Medulla oblongata (tissue), 1 donor: ENCODE results near the gene GJB6.
A peak's percentile ranks its signal among the peaks of the same experiment; 100 is the strongest.

Experiments
- DNase-seq: peaks from one replicate; pipeline ENCODE4 v3.0.0-alpha.2; 2015; ENCODE audit errors: extremely low spot score

GJB6 gene

GRCh38 chr13:20227288-20227687 is 4.8 kb downstream of the GJB6 start:
- no peak for DNase-seq

DNA sequence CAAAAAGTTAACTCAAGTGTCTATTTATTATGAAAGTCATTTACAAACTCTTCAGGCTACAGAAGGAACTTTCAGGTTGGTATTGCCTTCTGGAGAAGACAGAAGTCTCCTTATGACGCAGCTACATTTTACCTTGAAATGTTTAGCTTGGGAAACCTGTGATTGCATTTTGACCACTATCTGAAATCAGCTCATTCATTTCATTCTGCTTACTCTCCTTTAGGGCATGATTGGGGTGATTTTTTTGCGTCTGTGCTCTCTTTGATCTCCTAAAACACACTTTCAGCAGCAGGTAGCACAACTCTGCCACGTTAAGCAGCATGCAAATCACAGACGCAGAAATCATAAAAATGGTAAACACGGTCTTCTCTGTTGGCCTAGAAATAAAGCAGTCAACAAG is 9.6 kb downstream of the GJB6 start:
- no peak for DNase-seq

GRCh38 chr13:20221772-20222171 is 10.3 kb downstream of the GJB6 start:
- no peak for DNase-seq

GRCh38 chr13:20219577-20219976 is 12.5 kb downstream of the GJB6 start:
- no peak for DNase-seq

GRCh38 chr13:20217168-20217567 is 15.0 kb downstream of the GJB6 start:
- no peak for DNase-seq

DNA sequence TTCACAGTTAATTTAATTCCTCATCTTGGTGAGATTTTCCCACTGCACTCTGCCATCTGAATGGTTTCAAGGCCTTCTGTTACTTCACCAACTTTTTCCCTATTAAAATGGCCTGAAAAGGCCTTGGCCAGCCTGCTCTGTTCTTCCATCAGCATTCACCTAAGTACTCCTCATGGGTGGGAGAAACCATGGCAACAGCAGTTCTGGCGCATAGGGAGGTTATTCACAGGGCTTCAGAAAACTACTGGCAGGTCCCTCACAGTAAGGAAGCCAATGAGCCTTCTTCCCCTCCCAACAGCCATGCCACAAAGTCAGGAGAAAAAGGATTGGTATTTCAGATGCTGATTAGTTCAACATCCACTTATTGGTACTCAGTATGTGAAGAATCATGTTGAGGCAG is 22.2 kb downstream of the GJB6 start:
- DNase-seq = peak; percentile 45

DNA sequence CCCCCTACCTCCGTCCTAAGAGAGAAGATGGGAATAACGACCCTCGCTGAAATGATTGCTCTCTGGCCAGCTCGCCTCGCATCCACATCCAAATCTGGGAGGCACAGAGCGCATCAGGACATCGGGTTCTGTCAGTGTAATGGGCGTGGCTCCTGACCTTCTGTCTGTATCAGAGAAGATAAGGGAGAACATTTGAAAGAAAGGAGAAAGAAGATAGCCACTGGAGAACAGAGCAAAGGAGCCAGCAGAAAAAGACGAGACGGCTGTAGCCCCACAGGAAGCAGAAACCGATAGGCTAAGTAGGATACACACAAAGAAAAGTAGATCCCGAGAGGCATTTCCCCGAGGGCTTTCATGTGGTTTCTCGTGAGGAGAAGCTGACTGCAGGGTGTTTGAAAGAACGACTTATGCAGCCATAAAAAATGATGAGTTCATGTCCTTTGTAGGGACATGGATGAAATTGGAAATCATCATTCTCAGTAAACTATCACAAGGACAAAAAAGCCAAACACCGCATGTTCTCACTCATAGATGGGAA is 25.4 kb downstream of the GJB6 start:
- no peak for DNase-seq

GRCh38 chr13:20206065-20206697 is 25.9 kb downstream of the GJB6 start:
- DNase-seq = no peak

GRCh38 chr13:20198781-20199180 is 33.3 kb downstream of the GJB6 start:
- DNase-seq = no peak

DNA sequence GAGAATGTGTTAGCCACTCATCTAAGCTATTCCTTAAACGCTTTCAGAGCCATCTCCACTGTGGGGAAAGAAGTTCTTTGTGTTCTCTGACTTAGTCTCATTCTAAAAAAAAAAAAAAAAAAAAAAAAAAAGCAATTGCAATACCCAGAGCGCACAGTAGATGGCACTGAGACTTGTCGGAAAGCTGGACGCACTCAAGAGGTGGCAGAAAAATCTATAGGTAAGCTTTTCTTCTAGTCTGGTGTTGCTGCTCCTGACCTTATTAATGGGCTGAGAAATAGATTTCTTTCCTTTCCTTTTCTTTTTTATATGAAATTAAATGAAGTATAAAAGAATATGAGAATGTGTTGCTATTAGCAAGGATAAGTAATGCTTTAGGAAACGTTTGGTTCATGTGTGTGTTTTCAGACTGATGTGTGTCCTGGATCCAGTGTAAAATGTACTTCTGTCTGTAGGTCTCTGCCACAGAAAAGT is 34.7 kb downstream of the GJB6 start:
- DNase-seq = peak; percentile 73

DNA sequence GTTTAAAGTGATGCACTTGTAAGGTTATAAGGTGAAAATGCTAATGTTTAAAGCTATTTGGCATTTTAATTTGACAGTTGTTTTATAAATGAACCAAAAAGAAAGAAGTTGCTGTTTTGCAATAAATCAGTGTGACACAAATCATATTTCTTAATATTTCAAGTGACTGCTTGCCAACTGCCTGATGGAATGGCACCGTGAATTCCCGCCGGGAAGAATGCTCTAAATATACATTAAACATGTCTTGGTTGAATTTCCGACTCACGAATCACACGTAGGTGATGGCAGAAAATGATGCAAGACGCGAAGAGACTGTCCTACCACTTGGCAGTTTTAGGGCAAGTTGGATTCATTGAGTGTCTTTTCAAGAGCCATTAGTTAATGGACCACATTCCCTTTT is 36.3 kb downstream of the GJB6 start:
- DNase-seq = no peak

GRCh38 chr13:20193907-20194631 is 38.0 kb downstream of the GJB6 start:
- no peak for DNase-seq

- DNase-seq = no peak
Observed at GRCh38 chr13:20193162-20193906, 38.8 kb downstream of the GJB6 start.

GRCh38 chr13:20192836-20193161 is 39.3 kb downstream of the GJB6 start, which contains the start of gene GJB2:
GJB2 (minus strand) TSS chr13:20192938; CDS start chr13:20189581, 3,357 bp downstream.
- DNase-seq = no peak

GRCh38 chr13:20192158-20192835 is 39.8 kb downstream of the GJB6 start:
- no peak for DNase-seq

- no peak for DNase-seq
Observed at GRCh38 chr13:20191311-20192157, 40.6 kb downstream of the GJB6 start.

DNA sequence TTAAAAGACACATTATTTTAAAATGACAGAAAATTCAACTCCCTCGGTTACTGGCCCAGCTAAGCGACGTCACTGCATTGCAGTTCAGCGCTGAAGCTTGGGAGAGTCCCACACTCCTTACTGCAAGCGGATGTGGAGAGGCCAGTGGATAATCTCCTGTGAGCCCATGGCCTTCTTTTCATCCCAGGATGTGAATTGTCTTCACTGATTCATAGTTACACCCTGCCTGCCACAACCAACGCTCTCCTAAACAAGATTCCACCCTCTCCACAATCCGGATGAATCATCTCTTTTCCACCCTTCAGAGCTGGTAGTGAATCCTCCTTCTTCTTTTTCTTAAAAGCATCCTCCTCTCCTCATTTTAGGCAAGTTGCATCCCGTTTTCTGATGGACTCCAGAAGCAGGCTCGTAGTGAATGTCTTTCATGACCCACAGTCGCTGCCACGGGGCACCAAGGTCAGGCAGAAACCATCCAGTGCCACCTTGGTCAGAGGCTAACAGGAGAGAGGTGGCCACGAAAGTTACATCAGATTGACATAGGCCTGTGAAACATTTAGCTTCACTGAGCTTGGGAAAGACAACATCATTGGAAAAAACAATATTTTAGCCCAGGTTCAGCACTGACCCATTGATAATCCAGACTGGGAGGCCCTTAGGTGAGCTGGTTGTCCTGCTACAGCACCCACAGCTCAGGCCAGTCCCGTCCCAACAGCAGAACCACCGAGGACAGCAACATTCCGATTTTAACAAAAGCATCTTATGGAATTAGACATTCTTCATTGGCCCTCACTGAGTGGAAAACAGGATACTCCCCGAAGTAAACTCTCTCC is 41.4 kb downstream of the GJB6 start:
- no peak for DNase-seq

GRCh38 chr13:20190076-20190475 is 42.0 kb downstream of the GJB6 start:
- DNase-seq = no peak

DNA sequence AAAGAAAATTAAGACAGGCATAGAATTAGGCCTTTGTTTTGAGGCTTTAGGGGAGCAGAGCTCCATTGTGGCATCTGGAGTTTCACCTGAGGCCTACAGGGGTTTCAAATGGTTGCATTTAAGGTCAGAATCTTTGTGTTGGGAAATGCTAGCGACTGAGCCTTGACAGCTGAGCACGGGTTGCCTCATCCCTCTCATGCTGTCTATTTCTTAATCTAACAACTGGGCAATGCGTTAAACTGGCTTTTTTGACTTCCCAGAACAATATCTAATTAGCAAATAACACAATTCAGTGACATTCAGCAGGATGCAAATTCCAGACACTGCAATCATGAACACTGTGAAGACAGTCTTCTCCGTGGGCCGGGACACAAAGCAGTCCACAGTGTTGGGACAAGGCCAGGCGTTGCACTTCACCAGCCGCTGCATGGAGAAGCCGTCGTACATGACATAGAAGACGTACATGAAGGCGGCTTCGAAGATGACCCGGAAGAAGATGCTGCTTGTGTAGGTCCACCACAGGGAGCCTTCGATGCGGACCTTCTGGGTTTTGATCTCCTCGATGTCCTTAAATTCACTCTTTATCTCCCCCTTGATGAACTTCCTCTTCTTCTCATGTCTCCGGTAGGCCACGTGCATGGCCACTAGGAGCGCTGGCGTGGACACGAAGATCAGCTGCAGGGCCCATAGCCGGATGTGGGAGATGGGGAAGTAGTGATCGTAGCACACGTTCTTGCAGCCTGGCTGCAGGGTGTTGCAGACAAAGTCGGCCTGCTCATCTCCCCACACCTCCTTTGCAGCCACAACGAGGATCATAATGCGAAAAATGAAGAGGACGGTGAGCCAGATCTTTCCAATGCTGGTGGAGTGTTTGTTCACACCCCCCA is 43.2 kb downstream of the GJB6 start:
- DNase-seq = no peak
